BLaER1 treated with 17β-estradiol and CSF1 and Interleukin-3, amounts not matched to agents 10 nM and 100 nM (cell line): Measurements from ENCODE around the gene CAV1.

ENCODE experiments used
- H3K27ac ChIP-seq, 11 experiments: shearing (Covaris generic); formaldehyde crosslinking; 2 replicates each; pipeline ENCODE4 v1.8.1; 2022
- H3K27me3 ChIP-seq, 11 experiments: shearing (Covaris generic); formaldehyde crosslinking; 2 replicates each; pipeline ENCODE4 v1.8.1; 2022
- H3K36me3 ChIP-seq, 11 experiments: shearing (Covaris generic); formaldehyde crosslinking; 2 replicates each; pipeline ENCODE4 v1.8.1; 2022
- H3K4me1 ChIP-seq, 10 experiments: shearing (Covaris generic); formaldehyde crosslinking; 2 replicates each; pipeline ENCODE4 v1.8.1; 2022
- H3K4me2 ChIP-seq, 11 experiments: shearing (Covaris generic); formaldehyde crosslinking; 2 replicates each; pipeline ENCODE4 v1.8.1; 2022
- H3K4me3 ChIP-seq, 10 experiments: shearing (Covaris generic); formaldehyde crosslinking; 2 replicates each; pipeline ENCODE4 v1.8.1; 2022
- H3K9ac ChIP-seq, 11 experiments: shearing (Covaris generic); formaldehyde crosslinking; 2 replicates each; pipeline ENCODE4 v1.8.1; 2022
- H3K9me3 ChIP-seq, 11 experiments: shearing (Covaris generic); formaldehyde crosslinking; replicated peaks in 1 of 11; 2 replicates each; pipeline ENCODE4 v1.8.1; 2022
- H4K20me1 ChIP-seq, 11 experiments: shearing (Covaris generic); formaldehyde crosslinking; 2 replicates each; pipeline ENCODE4 v1.8.1; 2022
- Cebpa-rat ChIP-seq, 11 experiments: shearing (Covaris generic); IDR thresholded peaks; 2 replicates each; pipeline ENCODE4 v1.8.1; 2022

CAV1 gene

DNA sequence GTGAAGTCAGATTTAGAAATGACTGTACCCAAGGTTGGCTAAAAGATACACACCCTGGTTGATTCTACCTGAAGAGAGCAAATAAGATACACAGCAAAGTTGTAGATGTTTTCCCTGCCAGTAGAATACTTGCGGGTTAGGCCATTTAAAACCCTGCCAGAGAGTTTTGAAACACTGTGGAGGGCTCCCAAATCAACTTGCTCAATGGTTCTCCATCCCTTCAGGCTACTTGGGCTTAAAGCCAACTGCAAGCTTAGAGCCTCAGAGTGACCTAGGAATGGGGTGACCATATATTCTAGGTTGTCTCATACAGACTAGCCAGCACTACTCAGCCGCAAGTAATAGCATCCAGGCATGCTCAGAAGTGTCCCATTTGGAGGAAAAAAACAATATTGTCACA, 10.0 kb downstream of the CAV1 start:
- Histone ChIP-seq H3K4me3 (no peak overlapping the region), H3K9me3 (peaks cover 0 to 18% (median 8%) of the 10 kb centered on the region in 11 experiments; a peak in 13 of 22 replicates), H3K4me1 (peaks cover 0 to 8% (median 0%) of the 10 kb centered on the region in 10 experiments; a peak in 2 of 20 replicates), H3K36me3 (no peaks in the 10 kb centered on the region), H3K4me2 (no peak overlapping the region), H3K27ac (no peak overlapping the region), H3K9ac (no peak overlapping the region), H4K20me1 (no peaks in the 10 kb centered on the region), H3K27me3 (no peaks in the 10 kb centered on the region)
- no peak for TF ChIP-seq Cebpa-rat (IDR thresholded peaks at IDR 0.05)

DNA sequence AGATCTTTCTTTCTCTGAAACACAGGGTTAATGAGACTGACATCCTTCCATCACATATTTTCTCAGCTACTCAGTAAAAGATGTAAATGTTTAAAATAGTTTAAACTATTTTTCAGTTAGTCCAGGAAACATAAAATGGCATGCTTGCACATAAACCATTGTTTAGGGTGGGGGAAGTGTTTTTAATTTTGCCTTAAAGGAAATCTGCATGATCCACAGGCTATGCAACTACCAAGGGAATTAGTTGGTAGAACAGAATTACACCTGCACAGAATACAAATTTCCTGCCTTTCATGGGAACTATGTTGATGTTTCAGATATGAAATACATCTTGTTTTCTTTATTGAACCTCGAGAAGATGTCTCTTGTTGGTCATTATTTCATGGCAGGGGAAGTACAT, 10.6 kb downstream of the CAV1 start:
- no peak overlapping the region for H3K9ac ChIP-seq
- no peak overlapping the region for H3K27ac ChIP-seq
- no peaks in the 10 kb centered on the region for H3K27me3 ChIP-seq
- no peaks in the 10 kb centered on the region for H4K20me1 ChIP-seq
- H3K9me3 ChIP-seq: peaks cover 0 to 18% (median 8%) of the 10 kb centered on the region in 11 experiments; a peak in 13 of 22 replicates
- no peak overlapping the region for H3K4me2 ChIP-seq
- TF ChIP-seq Cebpa-rat (IDR thresholded peaks at IDR 0.05): no peak
- H3K4me1 ChIP-seq: peaks cover 0 to 2% (median 0%) of the 10 kb centered on the region in 10 experiments; a peak in 2 of 20 replicates
- H3K4me3 ChIP-seq: no peak overlapping the region
- H3K36me3 ChIP-seq: no peaks in the 10 kb centered on the region

DNA sequence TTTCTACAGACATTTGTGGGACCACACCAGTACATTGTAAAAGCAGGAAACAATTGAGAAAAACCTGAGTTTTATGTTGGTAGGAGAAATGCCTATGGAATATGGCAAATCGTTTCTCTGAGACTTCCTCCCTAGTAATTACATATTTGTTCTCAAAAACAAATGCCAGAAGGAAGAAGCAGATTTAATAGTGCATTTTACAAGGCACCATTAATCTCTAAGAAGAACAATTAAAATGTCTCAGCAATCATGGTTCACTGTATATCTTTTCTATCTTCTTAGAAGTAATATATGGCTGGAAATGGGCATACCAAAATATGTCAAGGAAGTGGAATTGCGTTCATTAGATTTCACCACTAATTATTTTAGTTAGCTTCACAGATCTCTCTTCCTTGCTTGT, 13.3 kb downstream of the CAV1 start:
- no peaks in the 10 kb centered on the region for H4K20me1 ChIP-seq
- H3K9me3 ChIP-seq: peaks cover 0 to 18% (median 8%) of the 10 kb centered on the region in 11 experiments; a peak in 13 of 22 replicates
- TF ChIP-seq Cebpa-rat (IDR thresholded peaks at IDR 0.05): no peak
- H3K9ac ChIP-seq: no peak overlapping the region
- no peaks in the 10 kb centered on the region for H3K4me1 ChIP-seq
- H3K4me2 ChIP-seq: no peak overlapping the region
- no peaks in the 10 kb centered on the region for H3K36me3 ChIP-seq
- H3K27me3 ChIP-seq: no peaks in the 10 kb centered on the region
- no peak overlapping the region for H3K4me3 ChIP-seq
- H3K27ac ChIP-seq: no peak overlapping the region

DNA sequence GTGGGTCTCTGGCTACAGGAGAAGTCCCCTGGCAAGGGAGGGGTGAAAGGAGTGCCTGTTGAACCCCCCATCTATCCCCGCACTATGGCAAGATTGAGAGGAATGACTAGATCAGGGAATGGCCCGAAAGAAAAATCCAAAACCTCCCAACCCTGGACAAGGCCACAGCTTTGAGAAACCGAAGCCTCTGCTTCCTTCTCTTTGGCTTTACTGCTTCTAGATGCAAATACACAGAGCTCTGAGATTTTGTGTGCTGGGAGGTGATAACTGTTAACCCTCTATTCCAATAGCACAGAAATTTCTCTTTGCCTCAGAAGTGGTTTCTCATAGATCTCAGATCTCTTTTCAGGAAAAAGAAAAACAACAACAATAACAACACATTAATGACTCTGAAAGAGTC, 15.0 kb downstream of the CAV1 start:
- Histone ChIP-seq H3K4me2 (no peak overlapping the region), H3K9me3 (peaks cover 0 to 18% (median 8%) of the 10 kb centered on the region in 11 experiments; a peak in 13 of 22 replicates), H3K27me3 (no peaks in the 10 kb centered on the region), H3K9ac (no peak overlapping the region), H4K20me1 (no peaks in the 10 kb centered on the region), H3K4me3 (no peak overlapping the region), H3K36me3 (no peaks in the 10 kb centered on the region), H3K4me1 (no peaks in the 10 kb centered on the region), H3K27ac (no peak overlapping the region)
- TF ChIP-seq Cebpa-rat (IDR thresholded peaks at IDR 0.05): no peak

DNA sequence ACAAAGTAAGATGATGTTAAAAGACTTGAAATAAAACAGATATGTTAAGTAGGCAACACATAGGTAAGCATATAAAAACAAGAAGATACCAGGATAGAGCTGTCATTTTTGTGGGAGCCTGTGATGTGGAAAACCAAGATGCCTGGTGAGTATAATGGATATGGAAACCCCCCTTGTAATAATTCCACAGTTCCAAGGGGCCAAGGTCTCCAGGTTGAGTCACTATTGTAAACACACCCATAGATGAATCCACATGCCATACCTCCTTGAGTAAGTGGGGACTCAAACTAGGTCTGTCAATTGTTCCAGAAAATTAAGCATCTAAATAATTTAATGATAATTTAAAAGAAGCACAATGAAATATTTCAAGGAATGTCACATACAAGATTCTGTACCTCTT, 15.9 kb downstream of the CAV1 start:
- H3K9ac ChIP-seq: no peak overlapping the region
- H4K20me1 ChIP-seq: no peaks in the 10 kb centered on the region
- no peak overlapping the region for H3K27ac ChIP-seq
- no peak overlapping the region for H3K4me3 ChIP-seq
- H3K9me3 ChIP-seq: peaks cover 0 to 18% (median 8%) of the 10 kb centered on the region in 11 experiments; a peak in 13 of 22 replicates
- no peaks in the 10 kb centered on the region for H3K36me3 ChIP-seq
- TF ChIP-seq Cebpa-rat (IDR thresholded peaks at IDR 0.05): no peak
- no peaks in the 10 kb centered on the region for H3K4me1 ChIP-seq
- no peaks in the 10 kb centered on the region for H3K27me3 ChIP-seq
- no peak overlapping the region for H3K4me2 ChIP-seq

DNA sequence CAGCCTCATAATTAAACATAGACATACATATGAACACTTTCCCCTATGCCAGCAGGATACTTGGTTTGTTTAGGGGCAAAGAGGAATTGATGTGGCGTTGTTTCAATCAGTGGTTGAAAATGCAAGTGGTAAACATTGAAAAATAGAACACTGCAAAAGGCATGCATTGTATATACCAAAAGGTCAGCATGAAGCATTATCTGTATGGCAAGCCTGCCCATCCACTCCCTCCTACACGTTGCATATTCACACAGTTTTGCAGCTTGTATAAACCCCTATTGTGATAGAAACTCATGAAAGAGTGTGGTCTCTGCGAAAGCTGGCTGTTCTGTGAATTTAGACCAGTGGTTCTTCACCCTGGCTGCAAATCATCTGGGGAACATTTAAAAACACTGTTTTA, 17.1 kb downstream of the CAV1 start:
- Histone ChIP-seq H3K9me3 (peaks cover 0 to 18% (median 8%) of the 10 kb centered on the region in 11 experiments; a peak in 13 of 22 replicates), H4K20me1 (no peaks in the 10 kb centered on the region), H3K36me3 (no peaks in the 10 kb centered on the region), H3K27me3 (no peaks in the 10 kb centered on the region), H3K27ac (no peak overlapping the region), H3K4me2 (no peak overlapping the region), H3K4me1 (no peaks in the 10 kb centered on the region), H3K9ac (no peak overlapping the region), H3K4me3 (no peak overlapping the region)
- no peak for TF ChIP-seq Cebpa-rat (IDR thresholded peaks at IDR 0.05)

DNA sequence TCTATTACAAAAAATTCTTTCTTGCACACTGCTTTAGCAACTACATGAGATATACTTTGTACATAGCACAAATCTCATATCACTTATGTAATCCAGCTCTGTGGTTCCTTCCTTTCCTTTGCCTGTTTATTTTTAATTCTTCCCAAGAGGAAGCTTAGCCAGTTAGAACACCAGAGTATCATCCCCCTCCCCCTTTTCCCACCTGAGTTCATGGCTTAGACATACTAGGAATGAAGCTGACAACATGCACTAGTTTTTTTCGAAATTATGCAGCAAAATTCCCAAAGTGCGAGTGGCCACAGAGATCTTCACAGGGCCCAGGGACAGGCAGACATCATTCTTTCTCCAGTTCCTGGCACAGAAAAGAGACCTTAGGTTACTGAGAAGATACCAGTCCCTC, 17.8 kb downstream of the CAV1 start:
- H4K20me1 ChIP-seq: no peaks in the 10 kb centered on the region
- H3K27me3 ChIP-seq: no peaks in the 10 kb centered on the region
- H3K9me3 ChIP-seq: peaks cover 0 to 14% (median 8%) of the 10 kb centered on the region in 11 experiments; a peak in 13 of 22 replicates
- no peaks in the 10 kb centered on the region for H3K36me3 ChIP-seq
- TF ChIP-seq Cebpa-rat (IDR thresholded peaks at IDR 0.05): no peak
- H3K4me1 ChIP-seq: no peaks in the 10 kb centered on the region
- no peak overlapping the region for H3K27ac ChIP-seq
- H3K4me3 ChIP-seq: no peak overlapping the region
- H3K9ac ChIP-seq: no peak overlapping the region
- H3K4me2 ChIP-seq: no peak overlapping the region

DNA sequence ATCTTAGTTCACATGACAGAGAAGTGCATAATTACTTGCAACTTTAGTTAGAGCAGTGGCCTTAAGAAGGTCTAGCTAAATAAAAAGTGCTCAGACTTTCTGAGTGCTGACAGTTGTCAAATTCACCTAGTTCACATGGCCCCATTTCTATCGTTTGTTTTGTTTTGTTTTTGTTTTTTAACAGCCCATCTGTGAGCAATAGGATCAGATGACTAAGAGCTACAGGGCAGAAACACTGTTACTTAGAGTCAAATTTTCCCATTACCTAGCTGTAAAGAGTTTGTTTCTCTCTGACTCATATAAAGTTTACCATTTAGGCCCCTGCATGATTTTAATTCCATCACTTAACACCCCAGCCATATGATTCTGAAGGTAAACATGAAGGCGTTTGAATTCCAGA, 18.8 kb downstream of the CAV1 start:
- H3K4me2 ChIP-seq: no peak overlapping the region
- H3K27me3 ChIP-seq: no peaks in the 10 kb centered on the region
- no peak overlapping the region for H3K27ac ChIP-seq
- no peaks in the 10 kb centered on the region for H3K4me1 ChIP-seq
- no peak overlapping the region for H3K4me3 ChIP-seq
- H3K9ac ChIP-seq: no peak overlapping the region
- TF ChIP-seq Cebpa-rat (IDR thresholded peaks at IDR 0.05): no peak
- H3K36me3 ChIP-seq: no peaks in the 10 kb centered on the region
- H3K9me3 ChIP-seq: peaks cover 0 to 6% (median 5%) of the 10 kb centered on the region in 11 experiments; a peak in 13 of 22 replicates
- H4K20me1 ChIP-seq: no peaks in the 10 kb centered on the region

DNA sequence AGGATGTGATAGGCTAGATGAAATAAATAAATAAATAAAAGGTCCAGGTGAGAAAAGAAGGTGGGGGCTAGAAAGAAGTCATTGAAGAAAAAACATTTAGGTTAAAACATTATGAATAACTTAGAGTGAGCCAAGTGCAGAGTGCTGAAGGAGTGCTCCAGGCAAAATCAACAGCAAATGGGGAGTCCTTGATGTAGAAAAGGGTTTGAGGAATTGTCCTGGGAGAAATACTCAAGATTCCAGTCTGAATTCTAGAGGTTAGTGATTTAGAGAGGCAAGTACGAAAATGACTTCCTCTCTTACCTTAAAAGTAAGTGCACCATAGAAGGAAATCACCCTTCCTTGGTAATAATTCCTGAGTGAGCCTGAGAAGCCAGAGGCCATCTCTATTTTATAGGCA, 19.7 kb downstream of the CAV1 start:
- Histone ChIP-seq H3K4me2 (no peak overlapping the region), H3K4me3 (no peak overlapping the region), H3K4me1 (no peaks in the 10 kb centered on the region), H3K9ac (no peak overlapping the region), H4K20me1 (no peaks in the 10 kb centered on the region), H3K27me3 (no peaks in the 10 kb centered on the region), H3K36me3 (no peaks in the 10 kb centered on the region), H3K9me3 (no peaks in the 10 kb centered on the region), H3K27ac (no peak overlapping the region)
- no peak for TF ChIP-seq Cebpa-rat (IDR thresholded peaks at IDR 0.05)

DNA sequence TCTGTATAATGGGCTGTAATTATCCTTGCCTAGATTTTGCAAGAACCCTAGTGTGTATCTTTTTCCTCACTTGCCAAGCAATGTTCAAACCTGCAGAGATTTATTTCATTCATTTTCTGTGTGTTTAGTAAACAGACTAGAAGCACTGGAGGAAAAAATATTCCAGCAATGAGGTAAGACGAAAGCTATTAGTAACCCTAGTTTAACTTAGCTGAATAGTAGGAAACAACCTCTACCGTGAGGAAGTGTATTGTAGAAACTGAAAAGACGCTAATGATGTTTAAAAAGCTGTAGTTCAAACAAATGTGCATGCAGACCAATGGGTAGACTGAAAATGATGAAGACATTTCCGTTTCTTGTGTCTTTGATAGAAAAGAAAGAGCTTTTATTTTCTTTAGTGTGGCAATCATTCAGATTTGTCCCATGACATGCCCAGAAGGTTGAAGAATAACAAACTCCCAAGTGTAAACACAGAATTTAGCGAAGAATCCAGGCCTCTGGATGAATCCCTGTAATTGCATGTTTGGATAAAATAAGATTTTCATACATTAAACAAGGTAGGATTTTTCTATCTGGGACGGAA, 20.7 kb downstream of the CAV1 start:
- H4K20me1 ChIP-seq: no peaks in the 10 kb centered on the region
- H3K27me3 ChIP-seq: no peaks in the 10 kb centered on the region
- no peak overlapping the region for H3K9ac ChIP-seq
- no peak for TF ChIP-seq Cebpa-rat (IDR thresholded peaks at IDR 0.05)
- no peaks in the 10 kb centered on the region for H3K4me1 ChIP-seq
- H3K9me3 ChIP-seq: no peaks in the 10 kb centered on the region
- H3K27ac ChIP-seq: no peak overlapping the region
- no peak overlapping the region for H3K4me2 ChIP-seq
- no peaks in the 10 kb centered on the region for H3K36me3 ChIP-seq
- H3K4me3 ChIP-seq: no peak overlapping the region
